Stomach (tissue), 9 donors: ENCODE measurements around the gene TUBGCP3. TPM values are rescaled to one million over a fixed set of nuclear protein-coding genes. Genes with fewer than 3 reads are reported as not detected.

ENCODE experiments used
- DNase-seq, 2 donors: peaks; one replicate each; pipeline versions ENCODE4 v3.0.0 to v3.0.0-alpha.2; 2013 to 2019
- H3K27ac ChIP-seq, 5 donors: fragments of 200-600 bp in 4 of 5; sonication (generic) in 4 of 5; one replicate each; pipeline ENCODE4 v1.5.1; 2013 to 2019; ENCODE audit warnings: mild to moderate bottlenecking in 1 of 5, moderate library complexity in 1 of 5
- H3K27me3 ChIP-seq, 3 donors: fragments of 200-600 bp; sonication (generic); one replicate each; pipeline ENCODE4 v1.5.1; 2017 to 2019; ENCODE audit warnings: mixed run types in 1 of 3
- H3K36me3 ChIP-seq, 4 donors: fragments of 200-600 bp; sonication (generic); 1 replicate in 3 of 4; 2 replicates in 1 of 4; pipeline ENCODE4 v1.5.1; 2016 to 2019
- H3K4me1 ChIP-seq, 4 donors: fragments of 200-600 bp; sonication (generic); one replicate each; pipeline ENCODE4 v1.5.1; 2016 to 2019
- H3K4me3 ChIP-seq, 4 donors: fragments of 200-600 bp; sonication (generic) in 3 of 4; one replicate each; pipeline ENCODE4 v1.5.1; 2016 to 2019; ENCODE audit warnings: mild to moderate bottlenecking in 1 of 4
- H3K9me3 ChIP-seq, 4 donors: fragments of 200-600 bp; sonication (generic); one replicate each; pipeline ENCODE4 v1.5.1; 2016 to 2019
- EP300 ChIP-seq: sonication (generic); formaldehyde crosslinking; IDR thresholded peaks from one replicate; pipeline ENCODE4 v1.6.1; 2017; ENCODE audit warnings: antibody characterized with exemption
- POLR2A ChIP-seq, 4 donors: fragments of 450-650 bp; IDR thresholded peaks; one replicate each; pipeline ENCODE4 v1.6.1; 2016; ENCODE audit warnings: antibody characterized with exemption in 4 of 4, control low read depth in 2 of 4, mild to moderate bottlenecking in 1 of 4, moderate library complexity in 1 of 4
- POLR2AphosphoS5 ChIP-seq, 3 donors: sonication (generic); formaldehyde crosslinking; IDR thresholded peaks; one replicate each; pipeline ENCODE4 v1.6.1; 2016; ENCODE audit warnings: antibody characterized with exemption in 3 of 3
- WGBS, 5 donors: extraction: QIAGEN DNeasy Blood & Tissue Kit in 3 of 5; methylation state at CpG; one replicate each; pipeline versions ENCODE4 v1.1.5 to v1.1.7; 2013 to 2018; 5-methylcytosine and 5-hydroxymethylcytosine counted together
- intact Hi-C: fragments of 100-400 bp; cut with DNase I; formaldehyde crosslinking; loops from one replicate; pipeline ENCODE4 v1.15.1; 2023; ENCODE audit warnings: low total_unique reads
- polyA plus RNA-seq, 3 donors: library from polyadenylated mRNA; stranded (reverse); fragments of 200-250 nt; gene quantifications; one replicate each; pipeline ENCODE4 v1.2.3, GENCODE V29; 2013
- total RNA-seq, 5 donors: library from RNA; depleted of rRNA; stranded (reverse); fragments of >200 nt; gene quantifications; one replicate each; pipeline versions ENCODE4 v1.1.0 to v1.2.3, GENCODE V29; 2014 to 2016
- TF ChIP-seq, protein P1 (sequence below), 7 experiments: fragments of 450-650 bp in 4 of 7; fragments of 200-600 bp in 3 of 7; sonication (generic) in 3 of 7; IDR thresholded peaks; one replicate each; pipeline ENCODE4 v1.5.1; 2016 to 2019; ENCODE audit warnings: antibody characterized with exemption in 7 of 7, control low read depth in 2 of 7, mild to moderate bottlenecking in 1 of 7
- donor health status: healthy with polysubstance abuse.
- donor health status: Bipolar disorder and iron deficiency.
- donor health status: healthy.

Gene TUBGCP3
- total and polyA plus RNA-seq, 8 donors: 7.8 to 49.6 (median 15.2) TPM

DNA sequence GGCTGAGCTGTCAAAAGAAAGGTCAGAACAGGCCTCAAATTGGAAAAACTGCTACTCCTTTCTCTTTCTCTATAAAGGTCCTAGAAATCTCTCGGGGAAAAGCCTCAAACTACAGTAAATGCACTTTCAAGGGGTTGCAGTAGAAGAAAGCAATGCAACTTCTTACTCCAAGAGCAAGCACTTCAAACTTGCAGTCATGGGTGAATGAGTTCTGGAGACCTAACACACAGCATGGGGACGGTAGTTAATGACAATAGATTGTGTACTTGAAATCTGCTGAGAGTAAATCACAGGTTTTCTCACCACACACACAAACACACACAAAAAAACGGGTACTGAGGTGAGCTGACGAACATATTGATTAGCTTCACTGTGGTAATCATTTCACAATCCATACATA is 11.8 kb downstream of the TUBGCP3 start:
- Histone ChIP-seq H3K27ac (no peak overlapping the region), H3K4me3 (no peak overlapping the region), H3K9me3 (no peaks in the 10 kb centered on the region), H3K36me3 (no peaks in the 10 kb centered on the region), H3K27me3 (no peaks in the 10 kb centered on the region), H3K4me1 (peaks cover 9 to 59% (median 39%) of the 10 kb centered on the region in 4 donors)
- DNase-seq: no peak
- TF ChIP-seq EP300 (no peak), POLR2A (IDR thresholded peaks at IDR 0.05) (no peak), POLR2AphosphoS5 (IDR thresholded peaks at IDR 0.05) (no peak)
- TF ChIP-seq, protein P1, sequence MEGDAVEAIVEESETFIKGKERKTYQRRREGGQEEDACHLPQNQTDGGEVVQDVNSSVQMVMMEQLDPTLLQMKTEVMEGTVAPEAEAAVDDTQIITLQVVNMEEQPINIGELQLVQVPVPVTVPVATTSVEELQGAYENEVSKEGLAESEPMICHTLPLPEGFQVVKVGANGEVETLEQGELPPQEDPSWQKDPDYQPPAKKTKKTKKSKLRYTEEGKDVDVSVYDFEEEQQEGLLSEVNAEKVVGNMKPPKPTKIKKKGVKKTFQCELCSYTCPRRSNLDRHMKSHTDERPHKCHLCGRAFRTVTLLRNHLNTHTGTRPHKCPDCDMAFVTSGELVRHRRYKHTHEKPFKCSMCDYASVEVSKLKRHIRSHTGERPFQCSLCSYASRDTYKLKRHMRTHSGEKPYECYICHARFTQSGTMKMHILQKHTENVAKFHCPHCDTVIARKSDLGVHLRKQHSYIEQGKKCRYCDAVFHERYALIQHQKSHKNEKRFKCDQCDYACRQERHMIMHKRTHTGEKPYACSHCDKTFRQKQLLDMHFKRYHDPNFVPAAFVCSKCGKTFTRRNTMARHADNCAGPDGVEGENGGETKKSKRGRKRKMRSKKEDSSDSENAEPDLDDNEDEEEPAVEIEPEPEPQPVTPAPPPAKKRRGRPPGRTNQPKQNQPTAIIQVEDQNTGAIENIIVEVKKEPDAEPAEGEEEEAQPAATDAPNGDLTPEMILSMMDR (IDR thresholded peaks at IDR 0.05): no peak
- WGBS, 5 donors: 80 to 92% (median 85%) methylated on average over 4 of the region's 4 CpGs
- intact Hi-C loops: no loop called here

DNA sequence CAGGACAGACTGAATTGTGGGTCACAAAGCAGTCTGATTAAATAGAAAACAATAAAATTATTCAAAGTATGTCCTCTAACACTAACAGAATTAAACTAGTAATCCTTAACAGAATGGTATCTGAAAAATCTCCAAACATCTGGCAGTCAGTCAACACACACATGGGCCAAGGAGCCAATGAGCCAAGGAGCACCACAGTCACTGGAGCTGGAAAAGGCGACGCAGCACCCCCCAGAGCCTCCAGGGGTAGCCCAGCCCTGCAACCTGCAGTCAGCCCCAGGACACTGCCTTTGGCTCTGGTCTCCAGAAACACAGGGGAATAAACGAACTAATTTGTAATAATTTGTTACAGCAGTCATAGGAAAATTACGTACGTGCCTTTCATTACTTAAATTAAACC is 12.3 kb downstream of the TUBGCP3 start:
- Histone ChIP-seq H3K4me3 (no peak overlapping the region), H3K36me3 (no peaks in the 10 kb centered on the region), H3K27me3 (no peaks in the 10 kb centered on the region), H3K9me3 (no peaks in the 10 kb centered on the region), H3K4me1 (peaks cover 9 to 58% (median 37%) of the 10 kb centered on the region in 4 donors), H3K27ac (peak overlapping the region in 4 of 5 donors; percentile 22 to 76 (median 62))
- no peak for DNase-seq
- WGBS, 5 donors: 78 to 89% (median 82%) methylated on average over 5 of the region's 5 CpGs
- intact Hi-C loops: no loop called here
- TF ChIP-seq EP300: no peak

GRCh38 chr13:112574834-112575613 is 12.9 kb downstream of the TUBGCP3 start:
- no peaks in the 10 kb centered on the region for H3K36me3 ChIP-seq
- no peaks in the 10 kb centered on the region for H3K27me3 ChIP-seq
- intact Hi-C loops: no loop called here
- no peak for TF ChIP-seq EP300
- no peak for TF ChIP-seq POLR2AphosphoS5 (IDR thresholded peaks at IDR 0.05)
- no peak for TF ChIP-seq POLR2A (IDR thresholded peaks at IDR 0.05)
- TF ChIP-seq, protein P1 (IDR thresholded peaks at IDR 0.05): no peak
- DNase-seq: no peak
- peak overlapping the region in 4 of 5 donors; percentile 22 to 76 (median 62) for H3K27ac ChIP-seq
- no peak overlapping the region for H3K4me3 ChIP-seq
- no peaks in the 10 kb centered on the region for H3K9me3 ChIP-seq
- peaks cover 9 to 59% (median 35%) of the 10 kb centered on the region in 4 donors for H3K4me1 ChIP-seq
- 44 to 69% (median 58%) methylated on average over 7 of the region's 7 CpGs for WGBS, 5 donors

DNA sequence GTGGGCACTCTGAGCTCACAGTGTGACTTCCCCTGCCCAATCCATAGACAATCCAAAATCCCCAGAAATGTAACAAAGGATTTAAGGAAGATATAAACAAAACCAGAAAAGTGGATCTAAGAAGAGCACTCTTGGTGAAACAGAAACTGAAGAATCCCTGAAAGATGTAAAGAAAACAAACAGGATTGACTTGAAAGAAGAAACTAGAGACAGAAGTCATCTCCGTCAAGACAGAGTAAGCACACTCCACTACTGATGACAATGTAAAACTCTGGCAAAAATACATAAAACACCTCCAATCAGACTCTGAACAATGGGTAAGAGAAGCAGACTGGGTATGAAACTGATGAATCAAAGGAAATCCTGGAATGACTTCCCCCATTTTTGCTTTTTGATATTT is 13.5 kb downstream of the TUBGCP3 start:
- DNase-seq: no peak
- 40 to 83% (median 81%) methylated on average over 1 of the region's 1 CpG for WGBS, 5 donors
- TF ChIP-seq POLR2A (IDR thresholded peaks at IDR 0.05) (no peak), EP300 (no peak), POLR2AphosphoS5 (IDR thresholded peaks at IDR 0.05) (no peak)
- TF ChIP-seq, protein P1 (IDR thresholded peaks at IDR 0.05): no peak
- Histone ChIP-seq H3K36me3 (no peaks in the 10 kb centered on the region), H3K9me3 (no peaks in the 10 kb centered on the region), H3K27ac (peak overlapping the region in 4 of 5 donors; percentile 22 to 76 (median 62)), H3K4me1 (peaks cover 9 to 59% (median 35%) of the 10 kb centered on the region in 4 donors), H3K4me3 (no peak overlapping the region), H3K27me3 (no peaks in the 10 kb centered on the region)
- intact Hi-C loops: no loop called here

GRCh38 chr13:112573710-112574109 is 14.2 kb downstream of the TUBGCP3 start:
- Histone ChIP-seq H3K4me1 (peaks cover 9 to 59% (median 35%) of the 10 kb centered on the region in 4 donors), H3K27ac (peak overlapping the region in 3 of 5 donors; percentile 56 to 76 (median 68)), H3K27me3 (no peaks in the 10 kb centered on the region), H3K9me3 (no peaks in the 10 kb centered on the region), H3K36me3 (peaks cover 0 to 3% (median under 1%) of the 10 kb centered on the region in 4 donors), H3K4me3 (no peak overlapping the region)
- DNase-seq: no peak
- 82 to 100% (median 88%) methylated on average over 1 to 2 of the region's 2 CpGs for WGBS, 5 donors
- intact Hi-C loops: no loop called here
- no peak for TF ChIP-seq POLR2A (IDR thresholded peaks at IDR 0.05)
- TF ChIP-seq EP300: no peak
- TF ChIP-seq POLR2AphosphoS5 (IDR thresholded peaks at IDR 0.05): no peak
- TF ChIP-seq, protein P1 (IDR thresholded peaks at IDR 0.05): no peak
